D721Med (cell line): Measurements from ENCODE around the gene DPH3.
"Not testable (repeated sequence)": the region's sequence is repeated elsewhere in the genome, so short reads cannot be mapped to it uniquely, and the experiment has no call there.

ENCODE experiments used
- DNase-seq: peaks from one replicate; pipeline ENCODE4 v3.0.0; 2011; ENCODE audit warnings: low spot score; ENCODE audit not compliant: insufficient read length
- FAIRE-seq: peaks from 2 replicates; lab custom pipeline; 2011; peaks lifted over from hg19 to GRCh38; lab: Jason Lieb, UNC
- CTCF ChIP-seq: IDR thresholded peaks from 2 replicates; pipeline ENCODE4 v1.5.1; 2012; ENCODE audit warnings: mild to moderate bottlenecking, control low read depth; ENCODE audit not compliant: insufficient read depth; ENCODE audit errors: missing control alignments

The DPH3 gene

GRCh38 chr3:16264708-16265454, at the start of gene DPH3, which contains the start of gene OXNAD1:
Gene DPH3, minus strand, starts transcription at chr3:16264943. Its CDS starts 67 bp downstream, at chr3:16264876.
Gene OXNAD1, plus strand, starts transcription at chr3:16265212. Its CDS starts 5,741 bp downstream, at chr3:16270953.
- TF ChIP-seq CTCF, result no peak
- DNase-seq (peak; percentile 76), FAIRE-seq (no peak)

- DNase-seq (no peak), FAIRE-seq (no peak)
- no peak for TF ChIP-seq CTCF
Measured at GRCh38 chr3:16313886-16314645, 49.3 kb upstream of the DPH3 start.

- FAIRE-seq (no peak), DNase-seq (no peak)
- no peak for TF ChIP-seq CTCF
Measured at GRCh38 chr3:16311960-16312451, 47.3 kb upstream of the DPH3 start.

GRCh38 chr3:16310486-16310885, 45.7 kb upstream of the DPH3 start:
- FAIRE-seq, DNase-seq: not testable (repeated sequence)

- no peak for TF ChIP-seq CTCF
- DNase-seq, result no peak
- no peak for FAIRE-seq
Measured at GRCh38 chr3:16309558-16309957, 44.8 kb upstream of the DPH3 start.

GRCh38 chr3:16308727-16309126, 44.0 kb upstream of the DPH3 start:
- no peak for TF ChIP-seq CTCF

GRCh38 chr3:16307832-16308531, 43.2 kb upstream of the DPH3 start:
- FAIRE-seq (no peak), DNase-seq (no peak)
- TF ChIP-seq CTCF, result no peak

More at GRCh38 chr3:16308727-16309126, 44.0 kb upstream of the DPH3 start:
- DNase-seq (no peak), FAIRE-seq (no peak)
